HG02571 (cell line): ENCODE data around the gene HS3ST4.
"Not testable (repeated sequence)": the region's sequence is repeated elsewhere in the genome, so short reads cannot be mapped to it uniquely, and the experiment has no call there.

Source experiments
- ATAC-seq: cut with Tn5 transposase; IDR thresholded peaks from one replicate; pipeline ENCODE4 v1.9.1; 2021; ENCODE audit warnings: mild to moderate bottlenecking, moderate library complexity; ENCODE audit not compliant: unreplicated experiment

HS3ST4 gene

GRCh38 chr16:25730396-25730795 lies 38.6 kb downstream of the HS3ST4 start:
- ATAC-seq = no peak

GRCh38 chr16:25734430-25735385 lies 42.9 kb downstream of the HS3ST4 start:
- ATAC-seq = no peak

GRCh38 chr16:25735645-25736044 lies 43.9 kb downstream of the HS3ST4 start:
- ATAC-seq = no peak

- no peak for ATAC-seq
These were observed 55.5 kb downstream of the HS3ST4 start for GRCh38 chr16:25747160-25747758.

GRCh38 chr16:25748092-25748654 lies 56.4 kb downstream of the HS3ST4 start:
- ATAC-seq = no peak

- ATAC-seq = no peak
These were observed 58.9 kb downstream of the HS3ST4 start for GRCh38 chr16:25750488-25751216.

GRCh38 chr16:25751230-25751835 lies 59.6 kb downstream of the HS3ST4 start:
- no peak for ATAC-seq

- no peak for ATAC-seq
These were observed 72.7 kb downstream of the HS3ST4 start for GRCh38 chr16:25764466-25764865.

GRCh38 chr16:25771216-25771615 lies 79.5 kb downstream of the HS3ST4 start:
- no peak for ATAC-seq

GRCh38 chr16:25771812-25772568 lies 80.2 kb downstream of the HS3ST4 start:
- ATAC-seq = no peak

GRCh38 chr16:25776214-25776613 lies 84.5 kb downstream of the HS3ST4 start:
- ATAC-seq = not testable (repeated sequence)

GRCh38 chr16:25783226-25783625 lies 91.5 kb downstream of the HS3ST4 start:
- ATAC-seq = no peak

- no peak for ATAC-seq
These were observed 93.6 kb downstream of the HS3ST4 start for GRCh38 chr16:25785361-25785760.

- ATAC-seq = no peak
These were observed 95.0 kb downstream of the HS3ST4 start for GRCh38 chr16:25786748-25787147.

GRCh38 chr16:25788637-25789036 lies 96.9 kb downstream of the HS3ST4 start:
- ATAC-seq = no peak

GRCh38 chr16:25796239-25796638 lies 104.5 kb downstream of the HS3ST4 start:
- no peak for ATAC-seq

GRCh38 chr16:25798065-25798464 lies 106.3 kb downstream of the HS3ST4 start:
- no peak for ATAC-seq

GRCh38 chr16:25799816-25800215 lies 108.1 kb downstream of the HS3ST4 start:
- no peak for ATAC-seq

GRCh38 chr16:25812215-25812614 lies 120.5 kb downstream of the HS3ST4 start:
- ATAC-seq = no peak

GRCh38 chr16:25817295-25817694 lies 125.5 kb downstream of the HS3ST4 start:
- no peak for ATAC-seq
